Caki2 (cell line): Measurements from ENCODE around the gene C1QTNF9. TPM values are rescaled to one million over a fixed set of nuclear protein-coding genes. Genes with fewer than 3 reads are reported as not detected.
A peak's percentile ranks its signal among the peaks of the same experiment; 100 is the strongest.

Source experiments
- DNase-seq: peaks from one replicate; pipeline ENCODE4 v3.0.0-alpha.2; 2015; ENCODE audit warnings: low read depth
- in situ Hi-C: cut with HindIII; loops from 2 replicates; pipeline ENCODE4 v1.10.0; 2016; ENCODE audit warnings: low sequenced_read_pairs, low pct_unique_long_range_greater_than_20kb, mixed read lengths
- total RNA-seq: library from RNA; depleted of rRNA; stranded (reverse); fragments of >200 nt; shearing (Covaris generic); gene quantifications from 2 replicates; pipeline ENCODE4 v1.2.3, GENCODE V29; 2014; ENCODE audit warnings: low replicate concordance

C1QTNF9 gene
- total RNA-seq, 1 experiment from 2014 or later = not detected

DNA sequence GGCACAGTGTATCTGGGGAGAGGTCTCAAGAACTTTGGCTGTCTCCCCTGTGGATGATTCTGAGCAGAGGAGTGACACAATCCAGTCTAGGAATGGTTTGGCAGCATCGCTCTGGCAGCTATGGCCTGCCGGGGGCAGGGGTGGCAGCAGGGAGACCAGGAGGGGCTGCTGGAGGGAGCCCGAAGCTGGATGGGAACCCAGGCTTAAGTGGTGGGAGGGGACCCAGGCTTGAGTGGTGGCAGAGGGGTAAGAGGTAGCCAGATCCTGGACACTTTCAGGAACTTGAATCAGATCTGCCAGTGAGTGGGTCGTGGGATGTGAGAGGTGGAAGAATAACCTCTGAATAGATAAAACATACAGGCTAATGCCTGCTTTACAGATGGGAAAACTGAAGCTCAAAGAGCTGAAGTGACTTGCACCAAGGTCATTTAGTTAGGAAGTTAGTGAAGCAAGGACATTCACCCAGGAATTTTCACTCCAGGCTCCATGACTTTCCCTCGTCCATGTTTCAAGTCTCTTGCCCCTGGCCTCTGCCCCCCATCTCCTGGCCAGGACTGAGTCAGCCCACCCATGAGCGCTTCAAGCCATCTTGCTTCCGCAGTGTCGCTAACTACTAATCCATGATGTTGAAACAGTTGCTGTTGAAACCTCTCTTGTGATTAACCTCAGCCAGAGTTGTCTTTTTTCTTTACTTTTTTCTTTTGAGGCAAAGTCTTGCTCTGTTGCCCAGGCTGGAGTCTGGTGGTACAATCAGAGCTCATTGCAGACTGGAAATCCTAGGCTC, 29.9 kb upstream of the C1QTNF9 start:
- DNase-seq = no peak
- in situ Hi-C loops = no loop called here

DNA sequence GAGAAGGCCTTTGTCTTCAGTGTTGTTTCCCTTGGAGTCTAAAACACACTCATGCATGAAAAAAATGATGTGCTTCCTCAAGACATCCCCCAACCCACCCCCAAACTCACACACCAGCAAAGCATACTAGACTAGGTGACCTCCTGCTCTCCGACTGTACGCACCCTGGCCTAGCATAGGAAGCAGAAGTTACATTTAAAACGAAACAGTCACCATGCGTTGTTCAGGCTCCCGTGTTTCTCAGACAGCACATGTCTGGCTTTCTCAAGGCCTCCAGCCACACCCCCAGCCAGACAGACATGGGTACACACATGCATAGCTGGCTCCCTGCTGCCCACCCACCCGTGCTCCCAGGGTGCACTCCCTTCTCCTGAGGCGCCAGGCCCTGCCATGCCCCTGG, 28.7 kb upstream of the C1QTNF9 start:
- in situ Hi-C loops = no loop called here

DNA sequence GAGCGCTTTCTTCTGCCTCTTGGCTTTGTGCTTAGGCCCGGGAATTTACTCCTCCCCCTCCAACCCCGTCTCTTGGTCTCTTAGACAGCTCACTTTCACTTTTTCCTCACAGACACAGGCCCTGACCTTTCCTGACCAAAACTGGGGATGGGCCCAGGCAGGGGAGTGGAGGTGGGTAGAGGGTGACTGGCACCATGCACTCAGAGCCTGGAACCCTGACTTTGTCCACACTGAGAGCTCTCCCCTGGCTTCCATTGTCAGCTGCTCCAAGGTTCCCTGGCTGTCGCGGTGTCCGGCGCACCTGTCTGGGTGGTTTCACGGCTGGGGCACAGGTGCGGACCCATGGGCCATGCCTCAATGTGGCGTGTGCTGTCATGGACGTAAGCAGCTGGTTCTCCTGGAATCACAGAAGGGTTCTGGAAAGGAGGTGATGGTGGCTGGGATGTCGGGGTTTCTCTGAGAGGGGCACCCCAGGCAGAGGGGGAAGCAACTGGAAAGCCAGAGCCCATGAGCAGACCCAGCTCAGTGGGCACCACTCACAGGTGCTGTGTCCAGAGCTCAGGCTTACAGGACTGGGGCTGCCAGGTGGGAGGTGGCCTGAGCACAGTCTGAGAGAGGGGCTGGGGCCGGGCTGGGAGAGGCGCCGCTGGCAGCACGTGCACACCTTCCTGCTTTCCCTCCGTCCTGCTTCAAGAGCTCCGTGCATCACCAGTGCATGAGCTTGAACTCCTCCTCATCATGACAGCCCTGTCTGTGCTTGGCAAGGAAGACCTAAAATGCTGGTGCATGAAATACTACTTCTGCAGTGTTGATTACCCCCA, 28.0 kb upstream of the C1QTNF9 start:
- in situ Hi-C loops = no loop called here
- no peak for DNase-seq

More for the DNA sequence above, 28.7 kb upstream of the C1QTNF9 start:
- DNase-seq = no peak

DNA sequence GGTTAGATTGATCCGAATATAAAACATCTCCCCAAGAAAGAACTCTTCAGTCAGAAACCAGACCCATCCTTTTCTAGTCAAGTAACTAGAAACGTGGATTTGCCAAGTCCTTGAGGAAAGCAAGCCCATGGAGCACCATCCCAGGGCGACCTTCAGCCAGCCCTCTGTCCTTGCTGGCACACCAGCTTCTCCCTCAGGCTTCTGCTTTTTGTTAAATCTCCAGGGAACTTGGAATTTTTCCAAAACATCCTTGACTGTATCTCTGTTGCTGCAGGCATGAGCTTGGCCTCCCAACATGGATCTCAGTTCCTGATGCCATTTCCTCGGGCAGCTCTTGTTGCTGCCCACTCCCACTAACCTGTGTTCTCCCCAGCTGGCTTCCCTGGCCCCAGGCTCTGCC, 27.1 kb upstream of the C1QTNF9 start:
- in situ Hi-C loops = no loop called here
- DNase-seq = no peak

DNA sequence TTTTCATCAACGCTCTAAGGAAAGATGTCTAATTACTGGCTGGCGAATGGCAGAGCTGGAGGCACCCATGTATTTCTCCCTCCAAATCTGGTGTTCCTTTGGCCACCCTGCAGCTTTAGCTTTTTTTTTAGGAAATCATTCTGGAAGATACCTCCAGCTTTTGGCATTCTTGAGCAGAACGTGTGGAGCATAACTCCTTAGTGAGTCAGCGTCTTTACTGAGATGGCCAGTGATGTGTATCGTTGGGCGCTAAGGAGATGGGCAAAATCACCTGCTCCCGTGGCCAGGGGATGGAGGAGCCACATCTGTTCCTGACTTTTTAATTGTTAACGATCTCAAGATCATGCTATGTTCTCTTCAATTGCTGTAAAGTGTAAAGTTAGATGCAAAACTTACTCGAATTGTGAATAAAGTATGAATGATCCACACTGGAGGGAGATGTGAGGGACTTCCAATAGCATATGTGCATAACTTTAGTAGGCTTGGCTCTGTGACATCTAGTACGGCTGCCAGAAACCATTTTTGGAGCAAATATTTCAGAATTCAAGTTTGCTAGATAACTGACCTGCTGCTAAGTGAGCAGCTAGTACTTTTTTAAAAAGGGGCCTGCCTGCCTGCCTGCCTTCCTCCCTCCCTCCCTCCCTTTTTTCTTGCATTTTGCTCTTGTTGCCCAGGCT, 24.4 kb upstream of the C1QTNF9 start:
- in situ Hi-C loops = no loop called here
- peak; percentile 27 for DNase-seq

DNA sequence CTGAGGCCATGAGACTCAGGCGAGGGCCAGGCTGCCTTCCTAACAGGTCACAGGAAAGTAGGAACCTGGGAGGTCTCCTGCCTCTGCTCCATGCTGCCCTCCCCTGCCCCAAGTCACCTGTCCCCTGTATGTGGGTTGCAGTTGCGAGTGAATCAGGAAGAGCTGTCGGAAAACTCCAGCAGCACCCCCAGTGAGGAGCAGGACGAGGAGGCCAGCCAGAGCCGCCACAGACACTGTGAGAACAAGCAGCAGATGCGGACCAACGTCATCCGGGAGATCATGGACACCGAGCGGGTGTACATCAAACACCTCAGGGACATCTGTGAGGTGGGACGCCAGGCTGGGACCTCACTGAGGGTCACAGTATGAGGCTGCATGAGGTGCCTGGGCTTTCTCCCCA, 22.8 kb upstream of the C1QTNF9 start:
- DNase-seq = no peak
- in situ Hi-C loops = no loop called here

DNA sequence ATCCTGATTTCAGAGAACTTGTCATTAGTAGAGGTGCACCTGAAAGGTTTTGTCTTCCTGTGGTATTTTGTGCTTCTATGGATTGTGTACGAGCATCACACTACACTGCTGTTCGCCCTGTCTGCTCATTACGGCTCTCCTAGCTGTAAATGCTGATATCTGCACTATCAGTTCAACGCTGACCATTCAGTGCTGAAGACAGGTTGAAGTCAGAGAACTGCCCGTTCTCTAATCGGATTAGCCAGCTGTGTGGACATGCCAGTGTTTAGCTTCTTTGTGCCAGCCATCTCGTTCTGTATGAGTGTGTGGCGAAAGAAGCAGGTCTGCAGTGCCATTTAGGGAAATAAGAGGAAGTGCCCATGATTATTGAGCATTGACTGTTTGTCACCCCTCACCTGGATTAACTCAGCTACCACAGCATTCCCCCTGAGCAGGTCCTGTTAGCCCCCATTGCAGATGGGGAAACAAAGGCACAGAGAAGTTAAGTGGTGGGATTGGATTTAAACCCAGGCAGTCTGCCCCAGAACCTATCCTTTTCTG, 21.6 kb upstream of the C1QTNF9 start:
- DNase-seq = no peak
- in situ Hi-C loops = no loop called here

DNA sequence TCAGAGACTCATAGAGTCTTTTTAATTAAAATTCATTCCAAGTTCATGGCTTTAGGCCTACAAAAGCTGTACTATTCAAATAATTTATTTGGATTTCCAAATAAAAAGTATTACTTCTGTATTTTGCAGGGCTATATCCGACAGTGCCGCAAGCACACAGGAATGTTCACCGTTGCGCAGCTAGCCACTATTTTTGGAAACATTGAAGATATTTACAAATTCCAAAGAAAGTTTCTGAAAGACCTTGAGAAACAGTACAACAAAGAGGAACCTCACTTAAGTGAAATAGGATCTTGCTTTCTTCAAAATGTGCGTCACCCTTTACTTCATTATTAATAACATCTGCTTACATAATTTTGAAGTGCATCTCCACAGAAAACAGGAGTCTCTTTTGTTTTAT, 20.5 kb upstream of the C1QTNF9 start:
- DNase-seq = no peak
- in situ Hi-C loops = no loop called here

DNA sequence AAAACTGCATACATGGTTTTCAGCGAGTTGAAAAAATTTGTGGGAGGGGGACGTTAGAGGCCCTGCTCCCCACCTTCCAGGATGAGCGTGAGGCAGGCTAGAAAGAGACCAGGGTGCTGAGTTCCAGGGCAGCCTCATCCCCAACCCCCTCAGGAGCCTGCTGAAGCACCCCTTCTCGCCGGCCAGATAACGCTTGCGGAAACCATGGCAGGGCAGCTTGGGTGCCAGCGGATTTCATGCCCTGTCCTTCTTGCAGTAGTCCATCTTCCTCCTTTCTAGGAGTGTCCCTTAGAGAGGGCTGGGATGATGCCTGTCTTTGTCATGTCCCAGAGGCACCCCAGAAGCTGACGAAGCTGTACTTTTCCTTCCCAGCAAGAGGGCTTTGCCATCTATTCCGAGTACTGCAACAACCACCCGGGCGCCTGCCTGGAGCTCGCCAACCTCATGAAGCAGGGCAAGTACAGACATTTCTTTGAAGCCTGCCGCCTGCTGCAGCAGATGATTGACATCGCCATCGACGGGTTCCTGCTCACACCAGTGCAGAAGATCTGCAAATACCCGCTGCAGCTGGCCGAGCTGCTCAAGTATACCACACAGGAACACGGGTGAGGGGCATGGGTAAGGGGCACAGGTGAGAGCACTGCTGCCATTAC, 19.0 kb upstream of the C1QTNF9 start:
- in situ Hi-C loops = no loop called here
- DNase-seq = no peak

DNA sequence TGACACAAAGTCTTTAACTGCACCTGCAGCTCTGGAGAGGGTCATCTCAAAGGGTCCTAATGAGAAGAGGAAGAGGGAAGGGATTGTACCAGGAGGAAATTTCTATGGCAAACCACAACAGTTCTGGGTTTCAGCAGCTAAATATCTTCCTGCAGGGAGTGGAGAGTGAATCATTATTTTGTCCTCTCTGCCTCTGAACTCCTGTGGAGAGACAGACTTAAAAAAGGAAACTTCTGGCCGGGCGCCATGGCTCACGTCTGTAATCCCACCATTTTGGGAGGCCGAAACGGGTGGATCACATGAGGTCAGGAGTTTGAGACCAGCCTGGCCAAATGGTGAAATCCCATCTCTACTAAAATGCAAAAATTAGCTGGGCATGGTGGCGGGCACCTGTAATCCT, 16.9 kb upstream of the C1QTNF9 start:
- in situ Hi-C loops = no loop called here

DNA sequence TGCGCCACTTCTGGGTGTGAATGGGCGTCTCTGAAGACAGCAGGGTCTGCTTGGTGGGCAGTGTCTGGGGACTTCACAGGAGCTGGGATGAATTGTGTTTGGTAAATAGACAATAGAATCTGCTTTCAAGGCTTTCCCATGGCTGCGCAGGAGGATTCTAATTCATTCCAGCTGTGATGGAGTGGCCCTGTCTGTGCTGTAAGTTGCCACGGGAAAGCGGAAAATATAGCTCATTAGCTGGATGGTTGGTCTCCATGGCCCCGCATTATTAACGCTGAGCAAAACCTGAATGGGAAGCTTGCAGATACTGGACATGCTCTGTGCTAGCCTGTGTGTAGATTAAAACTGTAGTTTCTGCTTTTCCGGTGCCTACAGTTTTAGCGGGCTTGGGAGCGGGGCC, 15.6 kb upstream of the C1QTNF9 start:
- in situ Hi-C loops = no loop called here
- no peak for DNase-seq

More for the DNA sequence above, 16.9 kb upstream of the C1QTNF9 start:
- DNase-seq = no peak

DNA sequence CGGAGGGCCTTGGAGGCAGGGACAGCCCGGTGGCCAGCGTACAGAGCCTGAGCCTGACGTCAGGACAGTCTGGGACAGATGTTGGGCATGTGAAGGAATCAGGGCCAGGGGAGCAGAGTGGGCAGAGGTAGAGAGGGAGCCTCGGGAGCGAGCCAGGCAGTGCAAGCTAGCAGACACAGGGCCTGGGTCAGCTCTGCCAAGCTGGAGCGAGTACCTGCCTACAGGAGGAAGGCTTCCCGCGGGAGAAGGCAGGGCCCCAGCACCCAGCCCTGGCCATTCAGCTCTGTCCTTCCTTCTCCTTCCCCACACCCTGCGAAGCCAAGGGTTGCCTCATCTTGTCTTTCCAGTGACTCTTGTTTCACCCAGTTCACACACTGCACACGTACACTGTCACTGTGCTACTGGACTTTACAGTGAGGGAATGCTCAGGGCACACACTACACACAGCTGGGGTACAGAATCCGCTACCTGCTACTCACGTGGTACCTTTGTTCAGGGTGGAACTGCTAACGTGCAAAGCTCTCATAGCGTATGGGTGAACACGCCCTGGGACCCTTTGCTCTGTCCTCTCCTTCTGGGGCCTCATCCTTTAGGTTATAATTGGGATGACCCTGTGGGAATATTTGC, 9.8 kb upstream of the C1QTNF9 start:
- DNase-seq = no peak
- in situ Hi-C loops = no loop called here

DNA sequence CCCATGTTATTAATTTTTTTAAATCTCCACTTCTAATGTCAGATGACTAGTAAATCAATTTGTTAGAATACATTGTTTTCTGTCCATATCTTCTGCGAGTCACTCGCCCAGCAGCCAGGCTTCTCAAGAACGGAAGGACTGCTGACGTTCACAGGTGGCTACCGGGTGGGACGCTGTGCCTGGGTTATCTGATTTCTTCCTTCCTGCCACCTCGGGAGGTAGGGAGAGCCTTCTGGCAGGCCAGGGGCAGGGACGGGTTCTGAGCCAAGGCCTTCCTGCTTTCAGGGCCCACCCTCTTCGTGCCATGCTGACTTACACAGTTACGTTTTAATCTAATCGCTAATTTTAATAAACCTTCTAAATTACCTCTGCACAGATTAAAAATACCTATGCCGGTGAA, 7.9 kb upstream of the C1QTNF9 start:
- in situ Hi-C loops = no loop called here
- DNase-seq = no peak

DNA sequence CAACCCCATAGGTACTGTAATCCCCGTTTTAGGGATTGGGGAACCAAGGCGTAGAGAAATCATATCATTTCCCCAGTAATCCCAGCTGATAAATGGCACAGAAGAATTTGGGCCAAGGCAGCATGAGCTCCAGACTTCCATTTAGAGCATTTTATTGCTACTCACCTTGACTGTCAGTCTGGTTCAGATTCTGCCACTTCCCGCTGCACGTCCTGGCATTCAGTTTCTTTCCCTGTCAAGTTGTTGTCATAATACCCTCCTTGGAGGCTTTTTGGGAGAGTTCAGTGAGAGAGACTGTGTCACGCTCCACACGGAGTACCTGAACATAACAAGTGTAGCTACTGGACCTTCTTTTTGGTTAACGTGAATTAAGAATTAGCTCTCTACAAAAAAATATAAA, 7.5 kb upstream of the C1QTNF9 start:
- in situ Hi-C loops = no loop called here
- DNase-seq = no peak

DNA sequence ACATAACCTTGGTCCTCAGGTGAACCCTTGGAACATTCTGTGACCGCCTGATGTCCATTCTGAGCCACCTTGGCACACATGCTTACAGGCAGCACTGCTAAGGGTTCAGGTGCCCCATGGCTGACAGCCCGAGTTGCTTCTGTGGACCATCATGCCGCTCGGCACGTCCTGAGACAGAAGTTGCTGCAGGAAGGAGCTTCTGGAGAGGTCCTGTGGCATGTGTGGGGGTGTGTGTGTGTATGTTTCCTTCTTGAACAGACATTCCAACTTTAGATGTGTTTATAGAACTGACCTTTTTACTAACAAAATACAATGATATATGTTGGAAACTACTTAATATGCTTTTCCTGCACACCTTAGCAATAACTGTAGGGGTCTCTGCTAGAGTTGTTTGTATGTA, 4.8 kb upstream of the C1QTNF9 start:
- no peak for DNase-seq
- in situ Hi-C loops = no loop called here

DNA sequence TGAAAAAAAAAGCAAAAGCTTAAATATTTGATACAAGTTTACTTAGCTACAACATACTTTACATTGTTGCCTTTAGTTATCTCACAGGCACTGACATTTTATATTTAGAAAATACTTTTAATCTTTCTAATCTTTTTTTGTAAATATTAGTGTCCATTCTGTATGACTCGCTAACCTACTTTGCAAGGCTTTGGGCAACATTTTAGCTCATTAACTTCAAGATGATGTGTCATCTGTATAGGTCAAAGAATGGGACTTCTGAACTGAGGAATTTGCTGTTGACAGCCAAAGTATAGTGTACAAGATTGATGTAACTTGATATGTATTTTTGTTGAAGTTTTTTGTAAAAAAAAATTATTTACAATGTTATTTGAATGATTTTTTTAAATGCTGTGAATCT, 2.7 kb upstream of the C1QTNF9 start:
- no peak for DNase-seq
- in situ Hi-C loops = no loop called here

DNA sequence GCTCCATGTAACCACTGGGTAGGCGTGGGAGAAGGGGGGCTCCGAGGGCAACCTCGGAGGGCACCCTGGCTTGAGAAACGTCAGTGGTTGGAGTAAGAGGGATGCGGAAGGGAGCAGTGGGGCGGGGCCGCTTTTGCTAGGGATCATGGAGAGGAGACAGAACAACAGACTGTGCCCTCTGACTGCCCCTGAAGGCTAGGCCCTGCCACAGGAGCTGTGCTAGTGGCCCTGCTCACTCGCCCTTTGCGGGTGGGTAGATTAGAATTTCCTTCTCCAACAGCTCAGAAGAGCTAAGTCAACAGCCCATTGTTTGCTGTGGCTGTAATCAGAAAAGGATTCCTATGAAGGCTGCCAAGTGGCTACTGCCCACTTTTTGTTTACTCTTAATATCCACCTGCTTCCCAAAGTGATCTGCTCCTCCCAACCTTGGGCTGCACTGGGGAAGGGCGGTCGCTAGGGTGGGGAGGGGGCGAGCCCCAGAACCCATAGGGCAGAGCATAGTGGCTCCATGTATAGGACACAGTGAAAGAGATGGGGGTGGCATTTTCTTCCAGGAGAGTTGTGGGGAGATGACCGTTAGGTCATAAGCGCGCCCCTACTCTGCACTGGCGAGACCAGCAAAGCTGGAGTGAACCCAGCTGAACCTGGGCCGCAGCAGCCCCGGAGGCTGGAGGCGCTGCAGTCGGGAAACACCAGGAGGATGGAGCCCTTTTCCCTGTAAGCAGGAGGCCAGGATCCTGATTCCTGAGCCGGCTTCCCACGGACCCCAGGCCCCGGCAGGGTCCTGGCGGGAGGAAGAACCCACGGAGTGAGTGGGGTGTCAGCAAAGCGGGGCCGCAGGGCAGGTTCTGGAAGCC, 1.9 kb upstream of the C1QTNF9 start:
- in situ Hi-C loops = no loop called here
- no peak for DNase-seq
